HepG2 (cell line): ENCODE measurements around the gene EFCAB8. TPM values are rescaled to one million over a fixed set of nuclear protein-coding genes. Genes with fewer than 3 reads are reported as not detected.

Source experiments
- CEBPB ChIP-seq: IDR thresholded peaks from 2 replicates; pipeline ENCODE4 v1.6.1; 2011; ENCODE audit warnings: low read depth, low read length, improper control_type of control experiment, borderline replicate concordance
- DMTF1 ChIP-seq: sonication (generic); formaldehyde crosslinking; IDR thresholded peaks from 2 replicates; pipeline ENCODE4 v1.4.0; 2020; ENCODE audit warnings: mild to moderate bottlenecking, missing genetic modification reagents
- ELF3 ChIP-seq: IDR thresholded peaks from 2 replicates; pipeline ENCODE4 v1.6.1; 2016; ENCODE audit warnings: missing genetic modification reagents, missing compliant biosample characterization
- PHF21A ChIP-seq: sonication (generic); formaldehyde crosslinking; IDR thresholded peaks from 2 replicates; pipeline ENCODE4 v1.5.0; 2020; ENCODE audit warnings: mild to moderate bottlenecking, missing genetic modification reagents
- SAP130 ChIP-seq: IDR thresholded peaks from 2 replicates; pipeline ENCODE4 v1.6.1; 2016; ENCODE audit warnings: low read depth
- ZNF687 ChIP-seq: sonication (generic); formaldehyde crosslinking; IDR thresholded peaks from 2 replicates; pipeline ENCODE4 v1.5.1; 2020; ENCODE audit warnings: mild to moderate bottlenecking, missing genetic modification reagents, moderate library complexity
- polyA plus RNA-seq, 8 experiments: library from polyadenylated mRNA; depleted of rRNA in 3 of 8; stranded (reverse) in 7 of 8; unstranded in 1 of 8; fragments of >200 nt; fragmentation: Illumina TruSeq in 4 of 8; extraction: Trizol in 4 of 8; gene quantifications; 2 replicates each; pipeline versions ENCODE4 v1.2.1 to v1.2.3, GENCODE V29; 2011 to 2016; ENCODE audit warnings: low read depth in 4 of 8, missing spikeins in 1 of 8, mixed read lengths in 1 of 8; ENCODE audit not compliant: insufficient read depth in 1 of 8
- total RNA-seq, 5 experiments: library from RNA; depleted of rRNA; stranded (reverse); fragments of >200 nt; fragmentation: Illumina TruSeq; extraction: Trizol; gene quantifications; 2 replicates each; pipeline ENCODE4 v1.2.3, GENCODE V29; 2016; ENCODE audit warnings: low read depth in 1 of 5
- TF ChIP-seq, protein P1 (sequence below): sonication (generic); formaldehyde crosslinking; IDR thresholded peaks from 2 replicates; pipeline ENCODE4 v1.4.0; 2020; ENCODE audit warnings: missing genetic modification reagents, mild to moderate bottlenecking, borderline replicate concordance
- TF ChIP-seq, protein P2 (sequence below): sonication (generic); formaldehyde crosslinking; IDR thresholded peaks from 2 replicates; pipeline ENCODE4 v1.9.0; 2021; ENCODE audit warnings: mild to moderate bottlenecking, missing genetic modification reagents
- TF ChIP-seq, protein P3 (sequence below): sonication (generic); formaldehyde crosslinking; IDR thresholded peaks from 2 replicates; pipeline ENCODE4 v1.4.0; 2020; ENCODE audit warnings: missing genetic modification reagents, borderline replicate concordance

EFCAB8 gene
- total and polyA plus RNA-seq, 2 of the 13 experiments (the other 11 are each of a cell fraction or from before 2014, with no cell fraction given): 0.15 to 0.22 TPM

DNA sequence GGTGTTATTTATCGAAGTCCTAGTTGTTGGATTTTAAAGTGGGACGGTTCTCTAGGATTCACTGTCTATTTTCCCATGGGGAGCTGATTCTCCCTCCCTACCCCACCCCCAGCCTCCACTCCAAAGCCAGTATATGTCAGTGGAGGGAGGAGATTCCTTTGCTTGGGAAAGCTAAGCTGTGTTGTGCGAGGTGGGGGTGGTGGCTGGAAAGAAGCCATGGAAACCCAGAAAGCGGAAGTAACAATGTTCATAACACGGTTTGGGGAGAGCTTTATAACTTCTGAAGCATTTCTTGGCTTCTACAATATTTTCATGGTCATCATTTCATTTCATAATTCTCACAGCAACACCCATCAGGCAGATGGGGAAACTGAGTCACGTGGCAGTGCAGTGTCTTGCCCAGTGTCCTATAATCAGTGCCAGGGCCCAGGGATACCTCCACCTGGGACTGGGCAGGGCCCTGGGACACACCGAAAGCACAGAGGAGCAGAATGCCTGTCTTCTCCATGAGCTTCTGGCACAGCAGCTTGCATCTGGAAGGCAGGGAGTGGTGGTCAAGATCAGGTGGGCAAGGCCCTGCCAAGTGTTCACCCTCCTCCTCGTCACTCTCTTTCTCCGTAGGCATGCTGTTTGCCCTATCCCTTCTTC, 141.0 kb downstream of the EFCAB8 start (continued):
- no peak for TF ChIP-seq DMTF1 (CRISPR knock-in tag)
- TF ChIP-seq, protein P1, sequence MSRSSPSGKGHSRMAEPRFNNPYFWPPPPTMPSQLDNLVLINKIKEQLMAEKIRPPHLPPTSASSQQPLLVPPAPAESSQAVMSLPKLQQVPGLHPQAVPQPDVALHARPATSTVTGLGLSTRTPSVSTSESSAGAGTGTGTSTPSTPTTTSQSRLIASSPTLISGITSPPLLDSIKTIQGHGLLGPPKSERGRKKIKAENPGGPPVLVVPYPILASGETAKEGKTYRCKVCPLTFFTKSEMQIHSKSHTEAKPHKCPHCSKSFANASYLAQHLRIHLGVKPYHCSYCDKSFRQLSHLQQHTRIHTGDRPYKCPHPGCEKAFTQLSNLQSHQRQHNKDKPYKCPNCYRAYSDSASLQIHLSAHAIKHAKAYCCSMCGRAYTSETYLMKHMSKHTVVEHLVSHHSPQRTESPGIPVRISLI (CRISPR knock-in tag): no peak
- TF ChIP-seq PHF21A: no peak
- TF ChIP-seq ZNF687 (CRISPR knock-in tag): 0 out of 2 replicates have a peak, but pooled peaks have one; percentile 11
- TF ChIP-seq SAP130 (CRISPR knock-in tag): peak; percentile 30; the same call in 1 of the 2 replicates
- TF ChIP-seq CEBPB: peak; percentile 73
- TF ChIP-seq, protein P2, sequence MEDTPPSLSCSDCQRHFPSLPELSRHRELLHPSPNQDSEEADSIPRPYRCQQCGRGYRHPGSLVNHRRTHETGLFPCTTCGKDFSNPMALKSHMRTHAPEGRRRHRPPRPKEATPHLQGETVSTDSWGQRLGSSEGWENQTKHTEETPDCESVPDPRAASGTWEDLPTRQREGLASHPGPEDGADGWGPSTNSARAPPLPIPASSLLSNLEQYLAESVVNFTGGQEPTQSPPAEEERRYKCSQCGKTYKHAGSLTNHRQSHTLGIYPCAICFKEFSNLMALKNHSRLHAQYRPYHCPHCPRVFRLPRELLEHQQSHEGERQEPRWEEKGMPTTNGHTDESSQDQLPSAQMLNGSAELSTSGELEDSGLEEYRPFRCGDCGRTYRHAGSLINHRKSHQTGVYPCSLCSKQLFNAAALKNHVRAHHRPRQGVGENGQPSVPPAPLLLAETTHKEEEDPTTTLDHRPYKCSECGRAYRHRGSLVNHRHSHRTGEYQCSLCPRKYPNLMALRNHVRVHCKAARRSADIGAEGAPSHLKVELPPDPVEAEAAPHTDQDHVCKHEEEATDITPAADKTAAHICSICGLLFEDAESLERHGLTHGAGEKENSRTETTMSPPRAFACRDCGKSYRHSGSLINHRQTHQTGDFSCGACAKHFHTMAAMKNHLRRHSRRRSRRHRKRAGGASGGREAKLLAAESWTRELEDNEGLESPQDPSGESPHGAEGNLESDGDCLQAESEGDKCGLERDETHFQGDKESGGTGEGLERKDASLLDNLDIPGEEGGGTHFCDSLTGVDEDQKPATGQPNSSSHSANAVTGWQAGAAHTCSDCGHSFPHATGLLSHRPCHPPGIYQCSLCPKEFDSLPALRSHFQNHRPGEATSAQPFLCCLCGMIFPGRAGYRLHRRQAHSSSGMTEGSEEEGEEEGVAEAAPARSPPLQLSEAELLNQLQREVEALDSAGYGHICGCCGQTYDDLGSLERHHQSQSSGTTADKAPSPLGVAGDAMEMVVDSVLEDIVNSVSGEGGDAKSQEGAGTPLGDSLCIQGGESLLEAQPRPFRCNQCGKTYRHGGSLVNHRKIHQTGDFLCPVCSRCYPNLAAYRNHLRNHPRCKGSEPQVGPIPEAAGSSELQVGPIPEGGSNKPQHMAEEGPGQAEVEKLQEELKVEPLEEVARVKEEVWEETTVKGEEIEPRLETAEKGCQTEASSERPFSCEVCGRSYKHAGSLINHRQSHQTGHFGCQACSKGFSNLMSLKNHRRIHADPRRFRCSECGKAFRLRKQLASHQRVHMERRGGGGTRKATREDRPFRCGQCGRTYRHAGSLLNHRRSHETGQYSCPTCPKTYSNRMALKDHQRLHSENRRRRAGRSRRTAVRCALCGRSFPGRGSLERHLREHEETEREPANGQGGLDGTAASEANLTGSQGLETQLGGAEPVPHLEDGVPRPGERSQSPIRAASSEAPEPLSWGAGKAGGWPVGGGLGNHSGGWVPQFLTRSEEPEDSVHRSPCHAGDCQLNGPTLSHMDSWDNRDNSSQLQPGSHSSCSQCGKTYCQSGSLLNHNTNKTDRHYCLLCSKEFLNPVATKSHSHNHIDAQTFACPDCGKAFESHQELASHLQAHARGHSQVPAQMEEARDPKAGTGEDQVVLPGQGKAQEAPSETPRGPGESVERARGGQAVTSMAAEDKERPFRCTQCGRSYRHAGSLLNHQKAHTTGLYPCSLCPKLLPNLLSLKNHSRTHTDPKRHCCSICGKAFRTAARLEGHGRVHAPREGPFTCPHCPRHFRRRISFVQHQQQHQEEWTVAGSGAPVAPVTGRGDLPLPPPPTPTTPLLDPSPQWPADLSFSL (CRISPR knock-in tag): no peak
- peak; percentile 42 for TF ChIP-seq ELF3 (CRISPR knock-in tag)
- TF ChIP-seq, protein P3, sequence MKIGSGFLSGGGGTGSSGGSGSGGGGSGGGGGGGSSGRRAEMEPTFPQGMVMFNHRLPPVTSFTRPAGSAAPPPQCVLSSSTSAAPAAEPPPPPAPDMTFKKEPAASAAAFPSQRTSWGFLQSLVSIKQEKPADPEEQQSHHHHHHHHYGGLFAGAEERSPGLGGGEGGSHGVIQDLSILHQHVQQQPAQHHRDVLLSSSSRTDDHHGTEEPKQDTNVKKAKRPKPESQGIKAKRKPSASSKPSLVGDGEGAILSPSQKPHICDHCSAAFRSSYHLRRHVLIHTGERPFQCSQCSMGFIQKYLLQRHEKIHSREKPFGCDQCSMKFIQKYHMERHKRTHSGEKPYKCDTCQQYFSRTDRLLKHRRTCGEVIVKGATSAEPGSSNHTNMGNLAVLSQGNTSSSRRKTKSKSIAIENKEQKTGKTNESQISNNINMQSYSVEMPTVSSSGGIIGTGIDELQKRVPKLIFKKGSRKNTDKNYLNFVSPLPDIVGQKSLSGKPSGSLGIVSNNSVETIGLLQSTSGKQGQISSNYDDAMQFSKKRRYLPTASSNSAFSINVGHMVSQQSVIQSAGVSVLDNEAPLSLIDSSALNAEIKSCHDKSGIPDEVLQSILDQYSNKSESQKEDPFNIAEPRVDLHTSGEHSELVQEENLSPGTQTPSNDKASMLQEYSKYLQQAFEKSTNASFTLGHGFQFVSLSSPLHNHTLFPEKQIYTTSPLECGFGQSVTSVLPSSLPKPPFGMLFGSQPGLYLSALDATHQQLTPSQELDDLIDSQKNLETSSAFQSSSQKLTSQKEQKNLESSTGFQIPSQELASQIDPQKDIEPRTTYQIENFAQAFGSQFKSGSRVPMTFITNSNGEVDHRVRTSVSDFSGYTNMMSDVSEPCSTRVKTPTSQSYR (CRISPR knock-in tag): peak; percentile 38; the same call in 1 of the 2 replicates
